Upper lobe of right lung (tissue), 1 donor: ENCODE results near the gene ANKH. TPM values are rescaled to one million over a fixed set of nuclear protein-coding genes. Genes with fewer than 3 reads are reported as not detected.
"Not testable (repeated sequence)": the region's sequence is repeated elsewhere in the genome, so short reads cannot be mapped to it uniquely, and the experiment has no call there.

ENCODE experiments used
- ATAC-seq: fragments of 200-7000 bp; cut with Tn5 transposase; one replicate; pipeline ENCODE4 v1.9.1; 2020; ENCODE audit warnings: mild to moderate bottlenecking, moderate library complexity
- DNase-seq: peaks from one replicate; pipeline ENCODE4 v3.0.0-alpha.2; 2020
- H3K27ac ChIP-seq: fragments of 200-600 bp; one replicate; pipeline ENCODE4 v1.8.0; 2022
- H3K27me3 ChIP-seq: fragments of 200-600 bp; one replicate; pipeline ENCODE4 v1.8.0; 2022; ENCODE audit warnings: mild to moderate bottlenecking
- H3K36me3 ChIP-seq: fragments of 200-600 bp; one replicate; pipeline ENCODE4 v1.8.0; 2022
- H3K4me1 ChIP-seq: fragments of 200-600 bp; one replicate; pipeline ENCODE4 v1.8.0; 2022
- H3K4me3 ChIP-seq: fragments of 200-600 bp; one replicate; pipeline ENCODE4 v1.8.0; 2022; ENCODE audit warnings: mild to moderate bottlenecking
- H3K9me3 ChIP-seq: fragments of 200-600 bp; one replicate; pipeline ENCODE4 v1.8.0; 2022
- intact Hi-C: fragments of 100-400 bp; cut with DNase I; formaldehyde crosslinking; loops from one replicate; pipeline ENCODE4 v1.11.0; 2022
- total RNA-seq: library from RNA; stranded (reverse); fragmentation: NEBNext Ultra II Directional; extraction: Animal tissue kit (Norgen Biotek cat#: 25700); gene quantifications from one replicate; pipeline ENCODE4 v1.2.1, GENCODE V29; 2021
- TF ChIP-seq, protein P1 (sequence below): fragments of 200-600 bp; IDR thresholded peaks from one replicate; pipeline ENCODE4 v1.8.0; 2022; ENCODE audit warnings: antibody characterized with exemption
- donor health status: DM: no; HTN: yes; CAD: no; lungs with severe emphysema.

ANKH gene
- total RNA-seq, 1 donor from 2014 or later = 67.2 TPM

DNA sequence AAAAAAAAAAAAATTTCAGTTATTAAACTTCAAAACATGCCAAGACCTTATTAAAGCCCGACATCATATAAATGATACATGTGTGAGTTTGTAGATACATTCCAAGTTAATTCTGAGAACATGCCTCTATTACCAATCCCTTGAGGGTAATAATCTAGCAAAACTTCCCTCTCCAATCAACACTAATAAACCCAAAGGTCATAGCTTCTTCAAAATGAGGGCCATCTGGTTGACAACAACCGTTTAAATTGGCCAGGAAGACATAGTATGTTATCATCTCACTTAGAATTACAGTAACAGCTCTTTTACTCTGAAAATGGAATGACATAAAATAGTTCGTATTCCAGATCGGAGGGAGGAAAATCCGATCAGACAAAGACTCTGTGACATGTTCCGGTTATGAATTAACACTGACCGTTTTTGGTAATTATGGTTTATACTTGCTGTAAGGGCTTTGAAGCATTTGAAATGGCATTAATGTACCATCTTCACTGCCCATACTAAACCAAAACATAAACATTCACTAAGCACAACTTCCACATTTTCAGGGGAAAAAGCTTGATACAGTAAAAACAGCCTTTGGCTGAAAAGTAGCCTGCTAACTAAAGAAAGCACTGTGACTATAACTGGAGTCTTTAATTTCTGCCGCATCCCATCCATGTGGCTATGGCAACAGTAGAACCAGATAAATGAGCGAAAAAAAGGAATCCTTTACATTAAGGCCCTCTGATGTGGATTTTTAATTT lies 50.3 kb downstream of the ANKH start:
- H3K9me3 ChIP-seq = no peaks in the 10 kb centered on the region
- no peak for ATAC-seq
- no peaks in the 10 kb centered on the region for H3K36me3 ChIP-seq
- no peaks in the 10 kb centered on the region for H3K27me3 ChIP-seq
- H3K4me3 ChIP-seq = no peak overlapping the region
- H3K4me1 ChIP-seq = no peaks in the 10 kb centered on the region
- DNase-seq = no peak
- intact Hi-C loops = no loop called here
- no peak overlapping the region for H3K27ac ChIP-seq
- TF ChIP-seq, protein P1, sequence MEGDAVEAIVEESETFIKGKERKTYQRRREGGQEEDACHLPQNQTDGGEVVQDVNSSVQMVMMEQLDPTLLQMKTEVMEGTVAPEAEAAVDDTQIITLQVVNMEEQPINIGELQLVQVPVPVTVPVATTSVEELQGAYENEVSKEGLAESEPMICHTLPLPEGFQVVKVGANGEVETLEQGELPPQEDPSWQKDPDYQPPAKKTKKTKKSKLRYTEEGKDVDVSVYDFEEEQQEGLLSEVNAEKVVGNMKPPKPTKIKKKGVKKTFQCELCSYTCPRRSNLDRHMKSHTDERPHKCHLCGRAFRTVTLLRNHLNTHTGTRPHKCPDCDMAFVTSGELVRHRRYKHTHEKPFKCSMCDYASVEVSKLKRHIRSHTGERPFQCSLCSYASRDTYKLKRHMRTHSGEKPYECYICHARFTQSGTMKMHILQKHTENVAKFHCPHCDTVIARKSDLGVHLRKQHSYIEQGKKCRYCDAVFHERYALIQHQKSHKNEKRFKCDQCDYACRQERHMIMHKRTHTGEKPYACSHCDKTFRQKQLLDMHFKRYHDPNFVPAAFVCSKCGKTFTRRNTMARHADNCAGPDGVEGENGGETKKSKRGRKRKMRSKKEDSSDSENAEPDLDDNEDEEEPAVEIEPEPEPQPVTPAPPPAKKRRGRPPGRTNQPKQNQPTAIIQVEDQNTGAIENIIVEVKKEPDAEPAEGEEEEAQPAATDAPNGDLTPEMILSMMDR = no peak

DNA sequence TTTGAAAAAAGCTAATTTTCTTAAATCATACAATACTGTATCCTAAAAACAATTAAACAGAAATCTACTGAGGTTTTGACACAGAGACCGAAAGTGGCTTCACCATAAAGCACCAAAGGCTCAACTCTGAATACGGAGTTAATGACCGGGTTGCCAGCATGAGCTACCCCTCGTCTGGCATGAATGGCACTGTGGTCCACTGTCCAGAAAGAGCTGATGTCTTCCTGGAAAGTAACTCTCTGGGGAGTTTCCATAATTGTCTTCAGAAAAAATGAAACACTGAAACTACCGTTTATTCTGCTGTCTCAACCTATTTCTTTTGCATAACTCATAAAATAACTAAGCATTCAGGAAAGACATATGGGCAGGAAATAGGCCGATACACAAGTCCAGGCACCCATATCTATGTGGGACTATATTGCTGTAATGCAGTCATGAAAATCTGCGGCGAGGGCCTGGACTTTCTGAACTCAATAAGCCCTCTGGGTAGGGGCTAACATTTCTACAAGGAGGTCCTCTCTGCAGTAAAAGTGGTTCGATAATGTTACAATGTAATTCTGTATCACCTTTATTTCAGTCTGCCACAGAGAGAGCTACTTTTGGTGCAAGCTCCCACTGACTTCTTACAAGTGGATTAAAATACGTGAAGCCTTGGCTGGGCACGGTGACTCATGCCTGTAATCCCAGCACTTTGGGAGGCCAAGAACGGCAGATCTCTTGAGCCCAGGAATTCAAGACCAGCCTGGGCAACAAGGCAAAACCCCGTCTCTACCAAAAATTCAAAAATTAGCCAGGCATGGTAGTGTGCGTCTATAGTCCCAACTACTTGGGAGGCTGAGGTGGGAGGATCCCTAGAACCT lies 52.4 kb downstream of the ANKH start:
- no peak for ATAC-seq
- intact Hi-C loops = no loop called here

DNA sequence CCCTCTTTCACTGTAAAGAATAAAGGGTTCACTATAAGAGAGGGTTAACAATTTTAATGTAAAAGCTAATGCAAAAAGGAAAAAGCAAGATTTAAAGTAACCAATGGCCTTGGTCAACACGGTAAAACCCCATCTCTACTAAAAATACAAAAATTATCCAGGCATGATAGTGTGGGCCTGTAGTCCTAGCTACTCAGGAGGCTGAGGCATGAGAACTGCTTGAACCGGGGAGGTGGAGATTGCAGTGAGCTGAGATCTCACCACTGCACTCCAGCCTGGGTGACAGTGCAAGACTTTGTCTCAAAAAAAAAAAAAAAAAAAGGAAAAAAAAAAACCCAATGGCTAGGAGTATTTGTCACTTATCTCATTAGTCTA lies 53.8 kb downstream of the ANKH start:
- H3K27ac ChIP-seq, intact Hi-C loops: not testable (repeated sequence)

More for the DNA sequence above, 52.4 kb downstream of the ANKH start:
- no peak for DNase-seq
- Histone ChIP-seq H3K9me3 (no peaks in the 10 kb centered on the region), H3K4me1 (no peaks in the 10 kb centered on the region), H3K27ac (no peak overlapping the region), H3K36me3 (no peaks in the 10 kb centered on the region), H3K4me3 (no peak overlapping the region), H3K27me3 (no peaks in the 10 kb centered on the region)
- TF ChIP-seq, protein P1 = no peak

DNA sequence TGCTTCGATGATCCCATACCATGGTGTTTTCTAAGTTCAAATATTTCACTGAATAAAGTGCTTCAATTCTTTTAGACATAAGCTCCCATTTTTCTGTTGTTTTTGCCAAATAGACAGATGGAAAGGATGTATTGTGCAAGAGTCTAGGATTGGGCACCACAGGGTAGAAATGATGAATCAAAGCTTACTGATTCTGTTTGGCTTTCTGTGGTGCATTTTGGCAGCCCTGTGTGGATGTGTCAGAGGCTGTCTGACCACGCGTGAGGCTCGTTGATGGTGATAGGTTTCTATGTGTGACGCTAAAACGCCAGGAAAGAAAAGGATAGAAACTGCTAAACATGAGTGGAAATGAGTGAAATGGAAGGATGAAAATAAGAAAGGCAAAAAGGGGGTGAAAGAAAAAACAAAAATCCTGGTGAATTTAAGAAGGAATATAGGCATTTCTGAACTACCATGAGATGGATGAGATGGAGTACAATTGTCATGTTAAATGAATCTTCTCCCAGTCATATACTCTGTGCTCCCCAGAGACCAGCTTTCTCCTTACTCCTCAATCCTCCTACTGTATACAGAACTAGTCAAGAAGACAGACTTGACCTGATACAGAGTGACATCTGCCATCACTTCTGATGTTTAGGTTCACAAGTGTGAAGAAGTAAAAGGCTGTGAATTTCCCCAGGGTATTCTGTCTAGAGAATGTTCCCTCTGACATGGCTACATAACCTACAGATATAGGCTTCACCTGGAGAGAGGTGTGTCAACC lies 54.4 kb downstream of the ANKH start:
- DNase-seq (no peak), ATAC-seq (no peak)
- H3K27me3 ChIP-seq = no peaks in the 10 kb centered on the region
- H3K27ac ChIP-seq = no peak overlapping the region
- no peaks in the 10 kb centered on the region for H3K9me3 ChIP-seq
- intact Hi-C loops = no loop called here
- H3K4me3 ChIP-seq = no peak overlapping the region
- TF ChIP-seq, protein P1 = no peak
- H3K4me1 ChIP-seq = no peaks in the 10 kb centered on the region
- H3K36me3 ChIP-seq = no peaks in the 10 kb centered on the region

More for the DNA sequence above, 53.8 kb downstream of the ANKH start:
- DNase-seq, ATAC-seq, H3K36me3 ChIP-seq, H3K27me3 ChIP-seq, H3K4me1 ChIP-seq, H3K9me3 ChIP-seq, H3K4me3 ChIP-seq: not testable (repeated sequence)

DNA sequence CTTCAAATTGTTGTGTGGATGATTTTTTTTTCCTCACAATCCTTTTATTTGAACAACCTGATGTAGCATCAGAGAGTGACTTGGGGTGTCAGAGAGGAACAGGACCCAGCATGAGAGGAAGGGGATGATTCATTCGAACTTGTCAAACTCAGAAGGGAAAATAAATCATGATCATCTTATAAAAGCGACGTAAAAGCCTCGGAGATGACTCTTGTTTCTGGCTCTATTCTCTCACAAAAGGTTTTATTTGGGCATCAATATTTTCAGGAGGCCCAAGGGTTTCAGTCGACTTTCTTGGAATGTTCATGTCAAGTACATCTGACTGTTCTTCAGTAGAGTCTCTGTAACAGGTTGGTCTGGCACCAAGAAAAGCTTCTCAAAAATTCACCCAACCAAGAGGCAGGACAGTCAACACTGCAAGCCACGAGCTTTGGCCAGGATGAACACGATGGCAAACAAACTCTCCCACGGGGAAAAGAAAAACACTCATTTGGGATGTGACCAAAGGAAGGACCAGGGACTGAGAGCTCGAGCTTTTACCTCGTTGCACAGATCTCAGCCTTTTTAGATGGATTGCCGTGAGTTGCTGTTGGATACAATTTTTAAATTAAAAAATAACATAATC lies 55.1 kb downstream of the ANKH start:
- no peaks in the 10 kb centered on the region for H3K4me1 ChIP-seq
- DNase-seq (no peak), ATAC-seq (no peak)
- H3K36me3 ChIP-seq = no peaks in the 10 kb centered on the region
- H3K9me3 ChIP-seq = no peaks in the 10 kb centered on the region
- no peak overlapping the region for H3K4me3 ChIP-seq
- H3K27me3 ChIP-seq = no peaks in the 10 kb centered on the region
- TF ChIP-seq, protein P1 = no peak
- no peak overlapping the region for H3K27ac ChIP-seq
- intact Hi-C loops = no loop called here
